Gastroesophageal sphincter (tissue), 4 donors: ENCODE measurements around the gene SPCS1. TPM values are rescaled to one million over a fixed set of nuclear protein-coding genes. Genes with fewer than 3 reads are reported as not detected.
"Not testable (repeated sequence)": the region's sequence is repeated elsewhere in the genome, so short reads cannot be mapped to it uniquely, and the experiment has no call there.

ENCODE experiments used
- ATAC-seq: fragments of 150-250 bp; one replicate; pipeline ENCODE4 v1.9.1; 2016; ENCODE audit warnings: mild to moderate bottlenecking, moderate library complexity
- H3K27ac ChIP-seq, 4 donors: fragments of 200-600 bp; sonication (generic) in 3 of 4; 1 replicate in 3 of 4; 2 replicates in 1 of 4; pipeline ENCODE4 v1.5.1; 2016 to 2019
- H3K27me3 ChIP-seq: fragments of 200-600 bp; sonication (generic); one replicate; pipeline ENCODE4 v1.5.1; 2019
- H3K36me3 ChIP-seq, 2 donors: fragments of 200-600 bp; sonication (generic); one replicate each; pipeline ENCODE4 v1.5.1; 2019; ENCODE audit warnings: control low read depth in 1 of 2
- H3K4me1 ChIP-seq, 3 donors: fragments of 200-600 bp; sonication (generic); 1 replicate in 2 of 3; 2 replicates in 1 of 3; pipeline ENCODE4 v1.5.1; 2016 to 2019; ENCODE audit warnings: control low read depth in 2 of 3
- H3K4me3 ChIP-seq, 2 donors: fragments of 200-600 bp; sonication (generic); one replicate each; pipeline ENCODE4 v1.5.1; 2019; ENCODE audit warnings: mild to moderate bottlenecking in 1 of 2, moderate library complexity in 1 of 2
- H3K9me3 ChIP-seq, 3 donors: fragments of 200-600 bp; sonication (generic); one replicate each; pipeline ENCODE4 v1.5.1; 2017 to 2019; ENCODE audit warnings: control low read depth in 2 of 3
- EP300 ChIP-seq: sonication (generic); formaldehyde crosslinking; IDR thresholded peaks from one replicate; pipeline ENCODE4 v1.6.1; 2017; ENCODE audit warnings: antibody characterized with exemption, mild to moderate bottlenecking
- POLR2A ChIP-seq, 2 donors: fragments of 450-650 bp; IDR thresholded peaks; one replicate each; pipeline ENCODE4 v1.6.1; 2017; ENCODE audit warnings: antibody characterized with exemption in 2 of 2, mild to moderate bottlenecking in 2 of 2, moderate library complexity in 1 of 2
- POLR2AphosphoS5 ChIP-seq: sonication (generic); formaldehyde crosslinking; IDR thresholded peaks from one replicate; pipeline ENCODE4 v1.6.1; 2017; ENCODE audit warnings: antibody characterized with exemption
- WGBS, 2 donors: methylation state at CpG; one replicate each; pipeline ENCODE4 v1.1.5; 2018; ENCODE audit warnings: low coverage in 1 of 2; 5-methylcytosine and 5-hydroxymethylcytosine counted together
- total RNA-seq, 4 donors: library from RNA; depleted of rRNA; stranded (reverse); fragments of >200 nt; gene quantifications; one replicate each; pipeline ENCODE4 v1.1.0, GENCODE V29; 2016
- TF ChIP-seq, protein P1 (sequence below), 4 experiments: fragments of 200-600 bp in 2 of 4; fragments of 450-650 bp in 2 of 4; sonication (generic) in 1 of 4; IDR thresholded peaks; one replicate each; pipeline ENCODE4 v1.5.1; 2017 to 2019; ENCODE audit warnings: antibody characterized with exemption in 4 of 4, mild to moderate bottlenecking in 2 of 4, moderate library complexity in 2 of 4

SPCS1 gene
- total RNA-seq, 4 donors from 2014 or later: 66.5 to 159 (median 88.2) TPM

DNA sequence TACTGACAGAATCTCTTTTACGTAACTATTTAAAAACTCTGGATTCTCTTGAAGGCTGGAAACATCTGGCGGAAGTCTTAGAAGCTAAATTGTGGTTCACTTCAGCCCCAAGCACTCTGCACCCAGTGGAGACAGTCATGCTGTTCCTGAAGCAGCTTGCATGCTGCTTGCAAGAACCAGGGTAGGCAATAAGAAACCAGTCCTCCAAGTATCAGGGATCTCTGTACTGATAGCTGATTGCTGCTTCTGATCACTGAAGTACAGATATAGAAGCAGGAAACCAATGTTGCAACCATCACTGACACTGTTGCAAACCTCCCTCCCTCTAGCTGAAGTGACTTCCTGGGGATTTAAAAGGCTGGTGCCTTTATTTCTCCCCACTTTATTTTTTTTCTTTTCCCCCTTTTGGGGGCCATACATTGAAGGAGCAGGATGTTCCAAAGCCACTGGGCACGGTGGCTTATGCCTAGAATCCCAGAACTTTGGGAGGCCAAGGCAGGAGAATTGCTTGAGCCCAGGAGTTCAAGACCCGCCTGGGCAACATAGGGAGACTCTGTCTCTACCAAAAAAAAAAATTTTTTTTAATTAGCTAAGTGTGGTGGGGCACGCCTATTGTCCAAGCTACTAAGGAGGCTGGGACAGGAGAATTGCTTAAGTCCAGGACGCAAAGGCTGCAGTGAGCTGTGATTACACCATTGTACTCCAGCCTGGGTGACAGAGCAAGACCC lies 15.3 kb downstream of the SPCS1 start:
- TF ChIP-seq, protein P1, sequence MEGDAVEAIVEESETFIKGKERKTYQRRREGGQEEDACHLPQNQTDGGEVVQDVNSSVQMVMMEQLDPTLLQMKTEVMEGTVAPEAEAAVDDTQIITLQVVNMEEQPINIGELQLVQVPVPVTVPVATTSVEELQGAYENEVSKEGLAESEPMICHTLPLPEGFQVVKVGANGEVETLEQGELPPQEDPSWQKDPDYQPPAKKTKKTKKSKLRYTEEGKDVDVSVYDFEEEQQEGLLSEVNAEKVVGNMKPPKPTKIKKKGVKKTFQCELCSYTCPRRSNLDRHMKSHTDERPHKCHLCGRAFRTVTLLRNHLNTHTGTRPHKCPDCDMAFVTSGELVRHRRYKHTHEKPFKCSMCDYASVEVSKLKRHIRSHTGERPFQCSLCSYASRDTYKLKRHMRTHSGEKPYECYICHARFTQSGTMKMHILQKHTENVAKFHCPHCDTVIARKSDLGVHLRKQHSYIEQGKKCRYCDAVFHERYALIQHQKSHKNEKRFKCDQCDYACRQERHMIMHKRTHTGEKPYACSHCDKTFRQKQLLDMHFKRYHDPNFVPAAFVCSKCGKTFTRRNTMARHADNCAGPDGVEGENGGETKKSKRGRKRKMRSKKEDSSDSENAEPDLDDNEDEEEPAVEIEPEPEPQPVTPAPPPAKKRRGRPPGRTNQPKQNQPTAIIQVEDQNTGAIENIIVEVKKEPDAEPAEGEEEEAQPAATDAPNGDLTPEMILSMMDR (IDR thresholded peaks at IDR 0.05): no peak
- TF ChIP-seq EP300 (no peak), POLR2AphosphoS5 (no peak), POLR2A (IDR thresholded peaks at IDR 0.05) (no peak)

GRCh38 chr3:52721730-52722008 lies 15.8 kb downstream of the SPCS1 start:
- peaks cover 0 to 31% of the 10 kb centered on the region in 2 donors for H3K36me3 ChIP-seq
- no peak overlapping the region for H3K27ac ChIP-seq
- H3K9me3 ChIP-seq: no peaks in the 10 kb centered on the region
- no peak overlapping the region for H3K4me3 ChIP-seq
- no peaks in the 10 kb centered on the region for H3K4me1 ChIP-seq
- no peak for TF ChIP-seq POLR2A (IDR thresholded peaks at IDR 0.05)
- TF ChIP-seq POLR2AphosphoS5: no peak
- TF ChIP-seq EP300: no peak
- TF ChIP-seq, protein P1 (IDR thresholded peaks at IDR 0.05): no peak
- 100% methylated on average over 1 of the region's 1 CpG for WGBS, 2 donors
- no peaks in the 10 kb centered on the region for H3K27me3 ChIP-seq
- ATAC-seq: no peak

More for the DNA sequence above, 15.3 kb downstream of the SPCS1 start:
- peaks cover 0 to 31% of the 10 kb centered on the region in 2 donors for H3K36me3 ChIP-seq
- no peak overlapping the region for H3K27ac ChIP-seq
- no peaks in the 10 kb centered on the region for H3K4me1 ChIP-seq
- H3K4me3 ChIP-seq: no peak overlapping the region
- H3K9me3 ChIP-seq: no peaks in the 10 kb centered on the region
- peak; percentile 31 for ATAC-seq
- H3K27me3 ChIP-seq: no peaks in the 10 kb centered on the region
- 86 to 94% methylated on average over 4 to 5 of the region's 6 CpGs for WGBS, 2 donors

DNA sequence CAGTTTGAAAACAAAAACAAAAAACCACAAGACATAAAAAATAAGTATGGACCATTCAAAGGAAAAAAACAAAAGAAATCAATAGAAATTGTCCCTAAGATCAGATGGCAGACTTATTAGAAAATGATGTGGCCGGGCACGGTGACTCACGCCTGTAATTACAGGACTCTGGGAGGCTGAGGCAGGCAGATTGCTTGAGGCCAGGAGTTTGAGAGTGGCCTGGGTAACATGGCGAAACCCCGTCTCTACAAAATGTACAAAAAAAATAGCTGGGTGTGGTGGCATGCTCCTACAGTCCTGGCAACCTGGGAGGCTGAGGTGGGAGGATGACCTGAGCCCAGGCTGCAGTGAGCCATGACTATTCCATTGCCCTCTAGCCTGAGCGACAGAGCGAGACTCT lies 16.6 kb downstream of the SPCS1 start:
- ATAC-seq: no peak
- H3K36me3 ChIP-seq: peaks cover 0 to 31% of the 10 kb centered on the region in 2 donors
- no peaks in the 10 kb centered on the region for H3K27me3 ChIP-seq
- WGBS, 2 donors: 90 to 93% methylated on average over 4 to 7 of the region's 7 CpGs
- no peaks in the 10 kb centered on the region for H3K9me3 ChIP-seq
- TF ChIP-seq POLR2AphosphoS5 (no peak), POLR2A (IDR thresholded peaks at IDR 0.05) (no peak), EP300 (no peak)
- TF ChIP-seq, protein P1 (IDR thresholded peaks at IDR 0.05): no peak
- no peak overlapping the region for H3K4me3 ChIP-seq
- no peak overlapping the region for H3K27ac ChIP-seq
- H3K4me1 ChIP-seq: no peaks in the 10 kb centered on the region

DNA sequence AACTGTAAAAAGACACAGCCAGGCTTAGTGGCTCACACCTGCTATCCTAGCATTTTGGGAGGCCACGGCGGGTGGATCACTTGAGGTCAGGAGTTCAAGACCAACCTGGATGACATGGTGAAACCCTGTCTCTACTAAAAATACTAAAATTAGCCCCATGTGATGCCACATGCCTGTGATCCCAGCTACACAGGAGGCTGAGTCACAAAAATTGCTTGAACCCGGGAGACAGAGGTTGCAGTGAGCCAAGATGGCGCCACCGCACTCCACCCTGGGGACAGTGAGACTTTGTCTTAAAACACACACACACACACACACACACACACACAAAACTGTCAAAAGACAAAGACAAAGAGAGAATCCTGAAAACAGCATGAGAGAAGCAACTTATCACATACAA lies 18.0 kb downstream of the SPCS1 start:
- Histone ChIP-seq H3K4me3 (no peak overlapping the region), H3K36me3 (peaks cover 0 to 39% of the 10 kb centered on the region in 2 donors), H3K9me3 (peaks cover 0 to 4% (median 0%) of the 10 kb centered on the region in 3 donors), H3K4me1 (no peaks in the 10 kb centered on the region), H3K27me3 (no peaks in the 10 kb centered on the region), H3K27ac (no peak overlapping the region)
- TF ChIP-seq POLR2A (IDR thresholded peaks at IDR 0.05) (no peak), EP300 (no peak), POLR2AphosphoS5 (no peak)
- TF ChIP-seq, protein P1 (IDR thresholded peaks at IDR 0.05): no peak
- WGBS, 2 donors: 40 to 100% methylated on average over 1 to 3 of the region's 5 CpGs
- ATAC-seq: no peak

GRCh38 chr3:52724511-52724910 lies 18.6 kb downstream of the SPCS1 start:
- Histone ChIP-seq H3K27ac (no peak overlapping the region), H3K36me3 (peaks cover 0 to 39% of the 10 kb centered on the region in 2 donors), H3K4me1 (no peaks in the 10 kb centered on the region), H3K27me3 (no peaks in the 10 kb centered on the region), H3K9me3 (peaks cover 0 to 4% (median 0%) of the 10 kb centered on the region in 3 donors), H3K4me3 (no peak overlapping the region)
- 89 to 100% methylated on average over 1 of the region's 1 CpG for WGBS, 2 donors
- TF ChIP-seq POLR2A (IDR thresholded peaks at IDR 0.05) (no peak), EP300 (no peak), POLR2AphosphoS5 (no peak)
- TF ChIP-seq, protein P1 (IDR thresholded peaks at IDR 0.05): no peak
- ATAC-seq: no peak

DNA sequence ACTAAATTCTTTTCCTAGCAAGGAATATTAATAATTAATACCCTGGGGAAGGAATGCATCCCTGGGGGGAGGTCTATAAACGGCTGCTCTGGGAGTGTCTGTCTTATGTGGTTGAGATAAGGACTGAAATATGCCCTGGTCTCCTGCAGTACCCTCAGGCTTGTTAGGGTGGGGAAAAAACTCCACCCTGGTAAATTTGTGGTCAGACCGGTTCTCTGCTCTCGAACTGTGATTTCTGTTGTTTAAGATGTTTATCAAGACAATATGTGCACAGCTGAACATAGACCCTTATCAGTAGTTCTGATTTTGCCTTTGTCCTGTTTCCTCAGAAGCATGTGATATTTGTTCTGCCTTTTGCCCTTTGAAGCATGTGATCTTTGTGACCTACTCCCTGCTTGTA lies 22.8 kb downstream of the SPCS1 start:
- not testable (repeated sequence) for H3K4me1 ChIP-seq, H3K4me3 ChIP-seq, ATAC-seq, H3K27ac ChIP-seq, H3K9me3 ChIP-seq, H3K27me3 ChIP-seq
- H3K36me3 ChIP-seq: peaks cover 0 to 60% of the 10 kb centered on the region in 2 donors
- WGBS, 2 donors: 75 to 97% methylated on average over 3 of the region's 3 CpGs
